ENCODE measurements around the gene FRMD4A.

DNA sequence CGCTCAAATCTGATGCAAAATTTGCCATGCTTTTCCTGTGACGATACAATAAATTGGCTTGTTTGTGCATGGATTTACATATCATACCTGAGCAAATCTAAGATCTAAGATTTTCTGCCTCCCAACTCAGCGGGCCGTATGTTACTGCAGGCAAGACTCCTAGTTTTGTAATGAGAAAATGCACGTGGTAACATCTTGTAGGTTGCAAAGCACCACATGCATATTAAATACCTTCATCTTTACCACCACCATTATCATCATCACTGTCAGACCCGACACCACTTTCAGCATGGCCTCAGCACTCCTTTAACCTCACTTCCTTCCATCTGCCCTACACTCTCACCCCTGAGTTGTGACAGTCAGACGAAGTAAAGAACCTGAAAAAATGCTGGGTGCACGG lies 202.2 kb downstream of the FRMD4A start:
- TF ChIP-seq CTCF (IDR thresholded peaks at IDR 0.05) (no peak), POLR2A (IDR thresholded peaks at IDR 0.05) (no peak)

Measured in heart left ventricle (tissue), 13 donors.